Endothelial cell (in vitro differentiated cells): ENCODE data around the gene CAMTA1. TPM values are rescaled to one million over a fixed set of nuclear protein-coding genes. Genes with fewer than 3 reads are reported as not detected.

Experiments used
- DNase-seq: peaks from one replicate; pipeline ENCODE4 v3.0.0; 2021; ENCODE audit warnings: low spot score
- H3K27ac Mint-ChIP-seq: one replicate; pipeline ENCODE4 v1.8.0; 2021; ENCODE audit warnings: mixed read lengths, inconsistent platforms; ENCODE audit not compliant: unreplicated experiment
- H3K27me3 Mint-ChIP-seq: one replicate; pipeline ENCODE4 v1.8.0; 2021; ENCODE audit warnings: mild to moderate bottlenecking, moderate library complexity, mixed read lengths, inconsistent platforms; ENCODE audit not compliant: unreplicated experiment
- H3K36me3 Mint-ChIP-seq: one replicate; pipeline ENCODE4 v1.8.0; 2021; ENCODE audit warnings: mild to moderate bottlenecking, low read depth, mixed read lengths, inconsistent platforms; ENCODE audit not compliant: unreplicated experiment
- H3K4me1 Mint-ChIP-seq: one replicate; pipeline ENCODE4 v1.8.0; 2021; ENCODE audit warnings: mild to moderate bottlenecking, mixed read lengths, inconsistent platforms; ENCODE audit not compliant: unreplicated experiment
- H3K4me3 Mint-ChIP-seq: one replicate; pipeline ENCODE4 v1.8.0; 2021; ENCODE audit warnings: mild to moderate bottlenecking, mixed read lengths, inconsistent platforms; ENCODE audit not compliant: unreplicated experiment
- H3K9me3 Mint-ChIP-seq: one replicate; pipeline ENCODE4 v1.8.0; 2021; ENCODE audit warnings: mixed read lengths, inconsistent platforms; ENCODE audit not compliant: unreplicated experiment
- total RNA-seq: library from RNA; stranded (reverse); fragmentation: NEBNext Ultra II Directional; extraction: Animal tissue kit (Norgen Biotek cat#: 25700); gene quantifications from one replicate; pipeline ENCODE4 v1.2.1, GENCODE V29; 2021; ENCODE audit not compliant: unreplicated experiment
- TF ChIP-seq, protein P1 (sequence below): fragments of 200-600 bp; sonication (generic); IDR thresholded peaks from one replicate; pipeline ENCODE4 v1.5.0; 2021; ENCODE audit warnings: antibody characterized with exemption; ENCODE audit not compliant: unreplicated experiment

The CAMTA1 gene
- total RNA-seq, 1 donor from 2014 or later: 87.3 TPM

DNA sequence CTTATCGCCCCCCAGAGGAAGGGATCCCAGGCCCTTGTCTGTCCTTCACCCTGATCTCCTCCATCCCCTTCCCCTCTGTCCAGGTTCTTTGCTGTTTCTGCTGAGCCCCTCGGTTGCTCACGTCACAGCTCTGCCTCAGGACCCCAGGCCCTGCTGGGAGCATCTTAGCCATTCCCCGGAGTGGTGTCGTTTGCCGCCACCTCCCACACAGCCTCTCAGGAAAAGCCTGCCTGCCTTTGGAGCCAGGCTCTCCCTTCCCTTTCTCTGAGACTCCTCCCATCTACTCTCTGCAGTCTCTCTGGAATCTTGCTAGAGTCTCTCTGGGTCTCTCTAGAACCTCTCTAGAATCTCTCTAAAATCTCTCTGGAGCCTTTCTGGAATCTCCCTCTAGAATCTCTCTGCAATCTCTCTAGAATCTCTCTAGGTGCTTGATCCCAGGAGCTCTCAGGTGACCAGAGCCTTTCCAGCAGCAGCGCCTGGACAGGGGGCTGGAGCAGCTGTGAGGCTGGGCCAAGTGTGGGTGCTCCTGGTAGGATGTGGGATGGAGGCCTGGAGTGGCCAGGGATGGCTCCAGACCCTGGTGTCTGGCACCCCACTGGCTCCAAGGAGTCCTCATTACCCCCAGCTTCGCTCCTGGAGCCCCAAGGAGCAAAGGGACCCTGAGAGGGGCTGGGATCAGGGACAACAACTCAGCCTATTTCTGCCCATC, 702.7 kb downstream of the CAMTA1 start:
- H3K4me1 Mint-ChIP-seq: peaks cover 12% of the 10 kb centered on the region
- DNase-seq: no peak
- TF ChIP-seq, protein P1, sequence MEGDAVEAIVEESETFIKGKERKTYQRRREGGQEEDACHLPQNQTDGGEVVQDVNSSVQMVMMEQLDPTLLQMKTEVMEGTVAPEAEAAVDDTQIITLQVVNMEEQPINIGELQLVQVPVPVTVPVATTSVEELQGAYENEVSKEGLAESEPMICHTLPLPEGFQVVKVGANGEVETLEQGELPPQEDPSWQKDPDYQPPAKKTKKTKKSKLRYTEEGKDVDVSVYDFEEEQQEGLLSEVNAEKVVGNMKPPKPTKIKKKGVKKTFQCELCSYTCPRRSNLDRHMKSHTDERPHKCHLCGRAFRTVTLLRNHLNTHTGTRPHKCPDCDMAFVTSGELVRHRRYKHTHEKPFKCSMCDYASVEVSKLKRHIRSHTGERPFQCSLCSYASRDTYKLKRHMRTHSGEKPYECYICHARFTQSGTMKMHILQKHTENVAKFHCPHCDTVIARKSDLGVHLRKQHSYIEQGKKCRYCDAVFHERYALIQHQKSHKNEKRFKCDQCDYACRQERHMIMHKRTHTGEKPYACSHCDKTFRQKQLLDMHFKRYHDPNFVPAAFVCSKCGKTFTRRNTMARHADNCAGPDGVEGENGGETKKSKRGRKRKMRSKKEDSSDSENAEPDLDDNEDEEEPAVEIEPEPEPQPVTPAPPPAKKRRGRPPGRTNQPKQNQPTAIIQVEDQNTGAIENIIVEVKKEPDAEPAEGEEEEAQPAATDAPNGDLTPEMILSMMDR: no peak
- no peak overlapping the region for H3K4me3 Mint-ChIP-seq
- peaks cover 1% of the 10 kb centered on the region for H3K27me3 Mint-ChIP-seq
- H3K36me3 Mint-ChIP-seq: no peaks in the 10 kb centered on the region
- no peaks in the 10 kb centered on the region for H3K9me3 Mint-ChIP-seq
- H3K27ac Mint-ChIP-seq: no peak overlapping the region

GRCh38 chr1:7488475-7488842, 703.2 kb downstream of the CAMTA1 start:
- no peak overlapping the region for H3K4me3 Mint-ChIP-seq
- H3K27ac Mint-ChIP-seq: no peak overlapping the region
- no peaks in the 10 kb centered on the region for H3K9me3 Mint-ChIP-seq
- TF ChIP-seq, protein P1: no peak
- no peaks in the 10 kb centered on the region for H3K27me3 Mint-ChIP-seq
- no peaks in the 10 kb centered on the region for H3K36me3 Mint-ChIP-seq
- no peak for DNase-seq
- H3K4me1 Mint-ChIP-seq: peaks cover 13% of the 10 kb centered on the region

DNA sequence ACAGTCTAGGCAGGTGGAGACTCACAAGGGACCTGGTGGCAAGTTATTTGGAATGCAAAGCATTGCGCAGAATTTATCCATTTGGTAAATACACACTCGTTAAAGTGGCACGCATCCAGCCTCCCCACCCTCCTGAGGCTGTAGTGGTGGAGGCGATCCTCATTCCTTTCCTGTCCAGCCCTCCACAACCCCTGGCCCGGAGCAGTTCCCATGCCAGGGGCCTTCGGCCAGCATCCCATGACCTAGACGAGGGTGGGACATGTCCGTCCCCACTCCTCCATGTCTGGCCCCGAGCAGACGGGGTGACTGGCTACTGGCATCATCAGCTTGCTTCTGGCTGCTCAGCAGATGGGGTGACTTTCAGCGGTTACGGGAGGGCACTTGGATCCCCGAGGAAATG, 704.3 kb downstream of the CAMTA1 start:
- no peak overlapping the region for H3K27ac Mint-ChIP-seq
- TF ChIP-seq, protein P1: no peak
- no peaks in the 10 kb centered on the region for H3K9me3 Mint-ChIP-seq
- DNase-seq: no peak
- H3K4me3 Mint-ChIP-seq: no peak overlapping the region
- no peaks in the 10 kb centered on the region for H3K36me3 Mint-ChIP-seq
- no peaks in the 10 kb centered on the region for H3K27me3 Mint-ChIP-seq
- H3K4me1 Mint-ChIP-seq: peaks cover 13% of the 10 kb centered on the region

DNA sequence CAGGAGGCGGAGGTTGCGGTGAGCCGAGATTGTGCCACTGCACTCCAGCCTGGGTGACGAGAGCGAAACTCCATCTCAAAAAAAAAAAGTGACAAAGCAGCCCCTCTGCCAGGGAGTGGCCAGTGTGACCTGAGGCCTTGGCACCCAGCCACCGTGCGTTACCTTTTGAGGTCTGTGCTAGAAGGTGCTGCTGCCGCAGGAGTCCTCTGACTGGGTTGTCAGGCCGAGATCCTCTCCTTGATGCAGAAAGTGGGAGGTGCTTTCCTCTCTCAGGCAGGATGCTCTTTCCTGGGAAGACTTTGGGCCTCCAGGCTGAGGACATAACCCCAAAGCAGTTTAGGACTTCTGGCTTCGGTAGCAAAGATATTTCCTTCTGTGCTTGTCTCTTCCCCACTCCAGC, 705.3 kb downstream of the CAMTA1 start:
- DNase-seq: no peak
- H3K4me1 Mint-ChIP-seq: peaks cover 13% of the 10 kb centered on the region
- H3K27ac Mint-ChIP-seq: no peak overlapping the region
- H3K9me3 Mint-ChIP-seq: no peaks in the 10 kb centered on the region
- H3K4me3 Mint-ChIP-seq: no peak overlapping the region
- H3K27me3 Mint-ChIP-seq: no peaks in the 10 kb centered on the region
- TF ChIP-seq, protein P1: no peak
- no peaks in the 10 kb centered on the region for H3K36me3 Mint-ChIP-seq

GRCh38 chr1:7491109-7491817, 706.0 kb downstream of the CAMTA1 start:
- Mint-ChIP-seq H3K27ac (no peak overlapping the region), H3K36me3 (no peaks in the 10 kb centered on the region), H3K9me3 (no peaks in the 10 kb centered on the region), H3K27me3 (no peaks in the 10 kb centered on the region), H3K4me1 (peaks cover 13% of the 10 kb centered on the region), H3K4me3 (no peak overlapping the region)
- TF ChIP-seq, protein P1: no peak
- no peak for DNase-seq
